Fibroblast of lung (primary cell): ENCODE measurements around the gene GMPR.

Source experiments
- EZH2 ChIP-seq: IDR thresholded peaks from 2 replicates; pipeline ENCODE4 v1.5.1; 2012; ENCODE audit warnings: low read length, control low read depth, mild to moderate bottlenecking; ENCODE audit errors: missing control alignments
- TF ChIP-seq, protein P1 (sequence below), 2 donors: IDR thresholded peaks in 1 of 2; conservative IDR thresholded peaks in 1 of 2; 1 replicate in 1 of 2; 2 replicates in 1 of 2; pipeline ENCODE4 v1.5.1; 2011 to 2012; ENCODE audit warnings: low read length in 2 of 2, control low read depth in 1 of 2, inconsistent platforms in 1 of 2, low read depth in 1 of 2, mild to moderate bottlenecking in 1 of 2

DNA sequence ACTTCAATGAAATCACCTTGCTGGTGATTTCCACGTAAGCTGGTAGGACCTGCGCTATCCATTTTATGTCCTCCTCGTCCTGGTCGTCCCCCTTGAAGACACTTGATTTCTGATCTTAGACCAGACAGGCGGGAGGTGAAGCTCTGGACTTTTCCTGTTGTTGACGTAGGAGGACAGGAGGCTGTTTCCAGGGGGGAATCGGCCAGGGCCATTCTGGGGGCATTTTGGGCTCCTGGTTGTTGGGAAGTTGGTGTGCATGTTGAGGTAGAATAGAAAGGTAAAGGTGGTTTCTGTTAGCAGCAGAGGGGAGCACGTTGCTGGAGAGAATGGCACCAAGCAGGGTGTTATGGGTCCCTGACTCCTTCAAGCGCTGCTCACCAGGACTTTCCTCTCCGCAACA lies 56.0 kb downstream of the GMPR start:
- TF ChIP-seq, protein P1, sequence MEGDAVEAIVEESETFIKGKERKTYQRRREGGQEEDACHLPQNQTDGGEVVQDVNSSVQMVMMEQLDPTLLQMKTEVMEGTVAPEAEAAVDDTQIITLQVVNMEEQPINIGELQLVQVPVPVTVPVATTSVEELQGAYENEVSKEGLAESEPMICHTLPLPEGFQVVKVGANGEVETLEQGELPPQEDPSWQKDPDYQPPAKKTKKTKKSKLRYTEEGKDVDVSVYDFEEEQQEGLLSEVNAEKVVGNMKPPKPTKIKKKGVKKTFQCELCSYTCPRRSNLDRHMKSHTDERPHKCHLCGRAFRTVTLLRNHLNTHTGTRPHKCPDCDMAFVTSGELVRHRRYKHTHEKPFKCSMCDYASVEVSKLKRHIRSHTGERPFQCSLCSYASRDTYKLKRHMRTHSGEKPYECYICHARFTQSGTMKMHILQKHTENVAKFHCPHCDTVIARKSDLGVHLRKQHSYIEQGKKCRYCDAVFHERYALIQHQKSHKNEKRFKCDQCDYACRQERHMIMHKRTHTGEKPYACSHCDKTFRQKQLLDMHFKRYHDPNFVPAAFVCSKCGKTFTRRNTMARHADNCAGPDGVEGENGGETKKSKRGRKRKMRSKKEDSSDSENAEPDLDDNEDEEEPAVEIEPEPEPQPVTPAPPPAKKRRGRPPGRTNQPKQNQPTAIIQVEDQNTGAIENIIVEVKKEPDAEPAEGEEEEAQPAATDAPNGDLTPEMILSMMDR (conservative IDR thresholded peaks at IDR 0.05 in 1 of 2, IDR thresholded peaks at IDR 0.05 in 1 of 2; ENCODE audit: low read depth in 1 of 2, low read length in 2 of 2): no peak
- no peak for TF ChIP-seq EZH2
